ENCODE measurements around the gene C7orf33. TPM values are rescaled to one million over a fixed set of nuclear protein-coding genes. Genes with fewer than 3 reads are reported as not detected.
"Not testable (repeated sequence)": the region's sequence is repeated elsewhere in the genome, so short reads cannot be mapped to it uniquely, and the experiment has no call there.

Gene C7orf33
- total RNA-seq, 4 donors from 2014 or later: not detected

DNA sequence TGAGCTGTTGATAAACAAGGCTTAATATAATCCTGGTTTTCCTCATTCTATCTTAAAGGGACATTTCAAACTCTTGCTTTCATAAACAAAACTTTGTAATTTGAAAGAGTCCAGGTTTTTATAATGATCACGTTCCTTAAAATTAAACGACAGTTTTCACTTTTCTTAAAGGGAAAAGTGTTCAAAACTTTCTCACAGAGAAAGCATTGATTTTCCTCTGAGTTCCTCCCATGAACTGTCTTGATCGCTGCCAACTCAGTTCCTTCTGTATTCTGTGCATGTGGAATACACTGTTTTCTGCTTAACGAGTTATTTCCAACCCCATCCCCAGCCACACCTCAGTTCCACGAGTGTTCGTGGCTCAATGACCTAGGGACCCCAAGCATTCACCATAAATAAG, 2.4 kb upstream of the C7orf33 start:
- Histone ChIP-seq H3K9me3 (no peaks in the 10 kb centered on the region), H3K4me3 (no peak overlapping the region), H3K36me3 (no peaks in the 10 kb centered on the region), H3K27ac (no peak overlapping the region), H3K4me1 (no peaks in the 10 kb centered on the region), H3K27me3 (peaks cover 5% of the 10 kb centered on the region)
- no peak for DNase-seq
- in situ Hi-C loops (cut with MboI; ENCODE audit: low pct_ligation_motif_present in 1 of 4, low pct_unique_long_range_greater_than_20kb in 1 of 4, low sequenced_read_pairs in 3 of 4) (no loop called here), intact Hi-C loops (cut with DNase I; ENCODE audit: low total_unique reads) (no loop called here)
- 41 to 52% methylated on average over 6 of the region's 6 CpGs for WGBS, 2 donors (ENCODE audit: low coverage in 1 of 2)
- TF ChIP-seq, protein P1, sequence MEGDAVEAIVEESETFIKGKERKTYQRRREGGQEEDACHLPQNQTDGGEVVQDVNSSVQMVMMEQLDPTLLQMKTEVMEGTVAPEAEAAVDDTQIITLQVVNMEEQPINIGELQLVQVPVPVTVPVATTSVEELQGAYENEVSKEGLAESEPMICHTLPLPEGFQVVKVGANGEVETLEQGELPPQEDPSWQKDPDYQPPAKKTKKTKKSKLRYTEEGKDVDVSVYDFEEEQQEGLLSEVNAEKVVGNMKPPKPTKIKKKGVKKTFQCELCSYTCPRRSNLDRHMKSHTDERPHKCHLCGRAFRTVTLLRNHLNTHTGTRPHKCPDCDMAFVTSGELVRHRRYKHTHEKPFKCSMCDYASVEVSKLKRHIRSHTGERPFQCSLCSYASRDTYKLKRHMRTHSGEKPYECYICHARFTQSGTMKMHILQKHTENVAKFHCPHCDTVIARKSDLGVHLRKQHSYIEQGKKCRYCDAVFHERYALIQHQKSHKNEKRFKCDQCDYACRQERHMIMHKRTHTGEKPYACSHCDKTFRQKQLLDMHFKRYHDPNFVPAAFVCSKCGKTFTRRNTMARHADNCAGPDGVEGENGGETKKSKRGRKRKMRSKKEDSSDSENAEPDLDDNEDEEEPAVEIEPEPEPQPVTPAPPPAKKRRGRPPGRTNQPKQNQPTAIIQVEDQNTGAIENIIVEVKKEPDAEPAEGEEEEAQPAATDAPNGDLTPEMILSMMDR (IDR thresholded peaks at IDR 0.05): no peak
- TF ChIP-seq POLR2A (IDR thresholded peaks at IDR 0.05) (no peak), EP300 (IDR thresholded peaks at IDR 0.05; ENCODE audit: low read depth) (no peak), POLR2AphosphoS5 (IDR thresholded peaks at IDR 0.05) (no peak)

GRCh38 chr7:148588670-148589131, 1.9 kb upstream of the C7orf33 start:
- no peaks in the 10 kb centered on the region for H3K36me3 ChIP-seq
- in situ Hi-C loops (cut with MboI; ENCODE audit: low pct_ligation_motif_present in 1 of 4, low pct_unique_long_range_greater_than_20kb in 1 of 4, low sequenced_read_pairs in 3 of 4): no loop called here
- H3K27me3 ChIP-seq: peaks cover 5% of the 10 kb centered on the region
- 77 to 90% methylated on average over 5 to 13 of the region's 13 CpGs for WGBS, 2 donors (ENCODE audit: low coverage in 1 of 2)
- H3K4me3 ChIP-seq: no peak overlapping the region
- no peaks in the 10 kb centered on the region for H3K4me1 ChIP-seq
- no peak for DNase-seq
- no peak overlapping the region for H3K27ac ChIP-seq
- no peak for TF ChIP-seq EP300 (IDR thresholded peaks at IDR 0.05; ENCODE audit: low read depth)
- intact Hi-C loops (cut with DNase I; ENCODE audit: low total_unique reads): no loop called here
- H3K9me3 ChIP-seq: no peaks in the 10 kb centered on the region

- H3K36me3 ChIP-seq: no peaks in the 10 kb centered on the region
- H3K9me3 ChIP-seq: no peaks in the 10 kb centered on the region
- TF ChIP-seq, protein P1 (IDR thresholded peaks at IDR 0.05): no peak
- no peak for TF ChIP-seq POLR2A (IDR thresholded peaks at IDR 0.05)
- TF ChIP-seq POLR2AphosphoS5 (IDR thresholded peaks at IDR 0.05): no peak
- TF ChIP-seq EP300 (IDR thresholded peaks at IDR 0.05; ENCODE audit: low read depth): no peak
- in situ Hi-C loops (cut with MboI; ENCODE audit: low pct_ligation_motif_present in 1 of 4, low pct_unique_long_range_greater_than_20kb in 1 of 4, low sequenced_read_pairs in 3 of 4): no loop called here
- no peaks in the 10 kb centered on the region for H3K4me1 ChIP-seq
- WGBS, 2 donors (ENCODE audit: low coverage in 1 of 2): 60 to 66% methylated on average over 2 to 3 of the region's 3 CpGs
- DNase-seq: no peak
- no peak overlapping the region for H3K4me3 ChIP-seq
- peaks cover 5% of the 10 kb centered on the region for H3K27me3 ChIP-seq
- H3K27ac ChIP-seq: no peak overlapping the region
- intact Hi-C loops (cut with DNase I; ENCODE audit: low total_unique reads): no loop called here
These were observed 926 bp upstream of the C7orf33 start for GRCh38 chr7:148589640-148590039.

GRCh38 chr7:148596354-148596753, 5.8 kb downstream of the C7orf33 start:
- H3K4me3 ChIP-seq; DNase-seq; intact Hi-C loops (cut with DNase I; ENCODE audit: low total_unique reads); H3K4me1 ChIP-seq; in situ Hi-C loops (cut with MboI; ENCODE audit: low pct_ligation_motif_present in 1 of 4, low pct_unique_long_range_greater_than_20kb in 1 of 4, low sequenced_read_pairs in 3 of 4); H3K27me3 ChIP-seq; H3K27ac ChIP-seq; H3K9me3 ChIP-seq; H3K36me3 ChIP-seq: not testable (repeated sequence)
- WGBS, 2 donors (ENCODE audit: low coverage in 1 of 2): 76 to 100% methylated on average over 2 to 3 of the region's 3 CpGs

GRCh38 chr7:148598351-148598750, 7.8 kb downstream of the C7orf33 start:
- in situ Hi-C loops (cut with MboI; ENCODE audit: low pct_ligation_motif_present in 1 of 4, low pct_unique_long_range_greater_than_20kb in 1 of 4, low sequenced_read_pairs in 3 of 4) (no loop called here), intact Hi-C loops (cut with DNase I; ENCODE audit: low total_unique reads) (no loop called here)
- peaks cover 11% of the 10 kb centered on the region for H3K27me3 ChIP-seq
- no peak overlapping the region for H3K4me3 ChIP-seq
- no peaks in the 10 kb centered on the region for H3K4me1 ChIP-seq
- no peak for TF ChIP-seq EP300 (IDR thresholded peaks at IDR 0.05; ENCODE audit: low read depth)
- no peak for TF ChIP-seq POLR2AphosphoS5 (IDR thresholded peaks at IDR 0.05)
- TF ChIP-seq, protein P1 (IDR thresholded peaks at IDR 0.05): no peak
- TF ChIP-seq POLR2A (IDR thresholded peaks at IDR 0.05): no peak
- no peaks in the 10 kb centered on the region for H3K9me3 ChIP-seq
- H3K36me3 ChIP-seq: no peaks in the 10 kb centered on the region
- DNase-seq: no peak
- WGBS, 2 donors (ENCODE audit: low coverage in 1 of 2): 55 to 60% methylated on average over 3 of the region's 3 CpGs
- H3K27ac ChIP-seq: no peak overlapping the region

Data from transverse colon (tissue), 4 donors.